Right kidney (tissue), 1 donor: ENCODE results near the gene CD14.
A peak's percentile ranks its signal among the peaks of the same experiment; 100 is the strongest.
"Not testable (repeated sequence)": the region's sequence is repeated elsewhere in the genome, so short reads cannot be mapped to it uniquely, and the experiment has no call there.

Experiments
- DNase-seq: peaks from one replicate; pipeline ENCODE4 v3.0.0-alpha.2; 2016

The CD14 gene

GRCh38 chr5:140635291-140636257 lies 2.6 kb upstream of the CD14 start:
- DNase-seq, result no peak

DNA sequence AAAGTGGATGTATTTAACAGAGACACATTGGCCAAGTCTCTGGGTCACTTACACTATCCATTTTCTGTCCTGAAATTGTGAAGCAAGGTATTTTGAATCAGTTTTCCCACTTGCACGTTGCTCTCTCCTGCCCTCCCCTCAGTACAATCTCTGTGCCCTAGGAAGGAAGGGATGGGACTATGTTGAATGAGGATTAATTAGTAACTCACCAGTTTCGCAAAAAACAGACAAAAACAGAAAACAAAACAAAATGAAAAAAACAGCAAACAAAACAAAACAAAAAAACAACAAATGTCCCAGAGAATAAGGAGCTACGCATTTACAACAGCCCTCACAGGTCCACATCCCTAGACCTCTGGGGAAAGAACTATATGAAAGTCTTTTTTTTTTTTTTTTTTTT lies 1.1 kb upstream of the CD14 start:
- DNase-seq, result no peak

DNA sequence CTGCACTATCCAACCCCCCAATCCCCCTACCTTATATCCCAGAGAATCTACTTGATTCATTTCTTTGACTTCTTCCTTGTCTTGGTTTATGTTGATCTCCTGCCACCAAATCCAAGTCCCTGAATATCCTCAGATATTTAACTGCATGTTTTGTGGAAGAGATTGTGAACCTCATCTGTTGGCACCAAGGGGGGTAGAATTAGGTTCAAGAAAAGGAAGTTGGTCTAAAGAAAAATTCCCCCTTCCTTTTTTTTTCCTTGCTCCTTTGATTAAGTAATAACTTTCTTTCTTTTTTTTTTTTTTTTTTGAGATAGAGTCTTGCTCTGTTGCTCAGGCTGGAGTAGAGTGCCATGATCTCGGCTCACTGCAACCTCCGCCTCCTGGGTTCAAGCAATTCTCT lies 526 bp upstream of the CD14 start:
- DNase-seq, result no peak

- DNase-seq, result peak; percentile 73
Observed at GRCh38 chr5:140632366-140633020, 482 bp downstream of the CD14 start.

GRCh38 chr5:140631831-140632365 lies 1.1 kb downstream of the CD14 start:
- peak; percentile 66 for DNase-seq

DNA sequence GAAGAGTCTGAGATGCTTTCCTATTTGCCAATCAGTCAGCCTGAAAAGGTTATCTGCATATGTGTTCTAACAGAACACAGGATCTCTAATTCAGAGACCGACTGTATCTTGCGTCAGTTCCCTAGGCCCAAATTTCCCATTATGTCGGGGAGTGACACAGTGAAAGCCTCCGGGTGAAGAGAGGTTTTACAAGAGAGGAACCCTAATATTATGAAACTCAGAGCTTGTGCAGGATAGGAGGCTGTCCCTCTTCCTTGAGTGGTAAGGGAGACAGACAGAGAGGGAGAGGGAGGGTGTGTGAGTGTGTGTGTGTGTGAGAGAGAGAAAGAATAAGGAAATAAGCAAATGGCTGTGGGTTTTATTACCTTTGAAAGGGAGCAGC lies 1.9 kb downstream of the CD14 start:
- no peak for DNase-seq

GRCh38 chr5:140630292-140631035 lies 2.5 kb downstream of the CD14 start:
- DNase-seq, result no peak

DNA sequence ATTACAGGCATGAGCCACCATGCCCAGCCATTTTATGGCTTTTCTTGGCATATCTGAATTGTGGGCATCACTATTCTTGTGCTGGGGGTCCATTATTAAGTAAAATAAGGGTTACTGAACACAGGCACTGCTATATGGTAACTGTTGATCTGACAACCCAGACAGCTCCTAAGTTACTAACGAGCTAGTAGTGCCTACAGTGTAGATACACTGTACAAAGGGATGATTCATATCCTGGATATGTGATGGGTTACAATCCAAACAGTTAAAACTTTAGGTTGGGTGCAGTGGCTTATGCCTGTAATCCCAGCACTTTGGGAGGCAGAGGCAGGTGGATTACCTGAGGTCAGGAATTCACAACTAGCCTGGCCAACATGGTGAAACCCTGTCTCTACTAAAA lies 4.3 kb downstream of the CD14 start:
- no peak for DNase-seq

DNA sequence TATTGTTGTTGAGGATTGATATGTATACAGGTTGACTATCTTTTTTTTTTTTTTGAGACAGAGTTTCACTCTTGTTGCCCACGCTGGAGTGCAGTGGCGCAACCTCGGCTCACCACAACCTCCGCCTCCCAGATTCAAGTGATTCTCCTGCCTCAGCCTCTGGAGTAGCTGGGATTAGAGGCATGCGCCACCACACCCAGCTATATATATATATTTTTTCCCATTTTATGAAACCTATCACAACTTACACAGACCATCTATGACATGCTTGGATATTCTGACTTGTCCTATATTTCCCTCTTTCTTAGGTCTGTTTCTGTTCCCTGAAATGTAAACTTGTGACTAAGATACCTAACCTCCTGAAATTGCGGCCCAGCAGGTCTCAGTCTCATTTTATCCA lies 5.0 kb downstream of the CD14 start:
- DNase-seq, result no peak

DNA sequence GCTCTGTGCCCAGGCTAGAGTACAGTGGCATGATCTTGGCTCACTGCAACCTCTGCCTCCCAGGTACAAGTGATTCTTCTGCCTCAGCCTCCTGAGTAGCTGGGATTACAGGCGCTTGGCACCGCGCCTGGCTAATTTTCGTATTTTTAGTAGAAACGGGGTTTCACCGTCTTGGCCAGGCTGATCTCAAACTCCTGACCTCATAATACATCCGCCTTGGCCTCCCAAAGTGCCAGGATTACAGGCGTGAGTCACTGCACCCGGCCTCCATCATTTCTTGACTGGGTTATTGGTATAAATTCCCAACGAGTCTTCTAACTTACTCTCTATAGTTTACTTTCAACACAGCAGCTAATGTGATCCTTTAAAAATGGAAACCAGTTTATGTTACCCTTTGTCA lies 8.1 kb downstream of the CD14 start:
- DNase-seq, result not testable (repeated sequence)

- DNase-seq, result not testable (repeated sequence)
Observed at GRCh38 chr5:140623061-140623460, 9.9 kb downstream of the CD14 start.

- no peak for DNase-seq
Observed at GRCh38 chr5:140622301-140622700, 10.7 kb downstream of the CD14 start.

GRCh38 chr5:140611020-140611521 lies 21.9 kb downstream of the CD14 start:
- DNase-seq, result no peak

GRCh38 chr5:140609126-140609525 lies 23.8 kb downstream of the CD14 start:
- DNase-seq, result no peak

DNA sequence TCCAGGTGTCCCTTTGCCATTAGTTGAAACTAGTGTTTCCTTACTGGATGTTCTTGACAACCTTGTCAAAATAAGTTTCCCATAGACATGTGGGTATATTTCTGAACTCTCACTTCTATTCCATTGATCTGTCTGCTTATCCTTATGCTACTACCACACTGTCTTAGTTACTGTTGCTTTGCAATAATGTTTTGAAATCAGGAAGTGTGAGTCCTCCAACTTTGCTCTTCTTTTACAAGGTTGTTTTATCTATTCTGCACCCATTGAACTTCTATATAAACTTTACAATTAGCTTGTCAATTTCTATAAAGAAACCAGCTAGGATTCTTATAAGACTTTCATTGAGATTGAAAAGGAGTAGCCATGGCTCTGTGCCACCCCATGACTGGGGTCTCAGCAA lies 24.3 kb downstream of the CD14 start:
- DNase-seq, result no peak

DNA sequence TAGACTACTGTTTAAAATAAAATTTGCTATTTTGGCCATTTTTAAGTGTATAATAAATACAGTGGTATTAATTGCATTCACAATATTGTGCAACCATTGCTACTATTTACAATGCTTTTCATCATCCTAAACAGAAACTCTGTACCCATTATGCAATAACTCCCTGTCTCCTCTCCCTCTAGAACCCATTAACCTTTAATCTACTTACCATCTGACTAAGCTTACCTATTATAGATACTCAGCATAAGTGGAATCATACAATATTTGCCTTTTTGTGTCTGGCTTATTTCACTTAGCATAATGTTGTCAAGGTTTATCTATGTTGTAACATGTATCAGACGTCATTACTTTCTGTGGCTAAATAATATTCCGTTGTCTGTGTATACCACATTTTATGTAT lies 25.9 kb downstream of the CD14 start:
- no peak for DNase-seq

- DNase-seq, result no peak
Observed at GRCh38 chr5:140605879-140606278, 27.1 kb downstream of the CD14 start.

DNA sequence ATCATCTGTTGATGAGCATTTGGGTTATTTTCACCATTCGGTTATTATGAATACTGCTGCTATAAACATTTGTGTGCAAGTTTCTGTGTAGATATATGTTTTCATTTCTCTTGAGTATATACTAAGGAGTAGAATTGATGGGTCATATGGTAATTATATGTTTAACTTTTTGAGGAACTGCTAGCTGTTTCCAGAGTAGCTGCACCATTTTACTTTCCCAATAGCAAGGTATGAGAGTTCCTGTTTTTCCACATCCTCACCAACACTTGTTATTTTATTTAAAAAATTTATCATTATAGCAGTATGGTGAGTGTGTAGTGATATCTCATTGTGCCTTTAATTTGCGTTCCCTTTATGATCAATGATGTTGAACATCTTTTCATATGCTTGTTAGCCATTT lies 29.2 kb downstream of the CD14 start:
- no peak for DNase-seq

GRCh38 chr5:140603446-140603698 lies 29.6 kb downstream of the CD14 start:
- DNase-seq, result not testable (repeated sequence)

DNA sequence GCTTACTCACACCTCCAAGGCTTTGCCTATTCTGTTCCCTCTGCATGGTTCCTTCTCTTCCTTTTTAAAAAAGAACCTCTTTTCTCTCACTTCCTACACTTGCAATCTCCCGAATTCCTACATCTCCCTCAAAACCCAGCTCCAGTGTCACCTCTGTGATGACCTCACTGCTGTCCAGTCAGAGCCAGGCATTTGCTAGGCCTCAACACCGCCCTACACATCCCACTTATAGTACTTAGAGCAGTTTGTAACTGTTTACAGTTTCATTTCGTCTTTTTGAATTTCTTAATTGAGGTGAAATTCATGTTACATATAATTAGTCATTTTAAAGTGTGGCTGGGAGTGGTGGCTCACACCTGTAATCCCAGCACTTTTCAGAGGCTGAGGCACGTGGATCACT lies 30.8 kb downstream of the CD14 start:
- no peak for DNase-seq

DNA sequence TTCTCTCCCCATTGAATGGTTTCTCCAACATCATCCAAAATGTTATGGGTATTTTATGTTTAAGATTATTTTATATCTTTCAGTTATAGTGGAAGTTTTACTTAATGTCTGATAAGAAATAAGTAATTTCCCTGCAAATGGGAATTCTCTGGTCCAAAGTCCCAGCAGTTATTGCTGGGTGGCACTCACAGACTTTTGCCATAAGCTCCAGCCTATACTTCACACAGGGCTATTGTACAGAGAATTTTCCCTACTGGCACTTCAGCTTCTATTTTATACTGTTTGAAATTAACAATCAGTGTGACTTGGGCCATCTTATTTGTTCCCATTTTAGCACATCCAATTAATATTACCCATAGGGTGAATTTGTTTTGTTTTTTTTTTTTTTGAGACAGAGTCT lies 32.9 kb downstream of the CD14 start:
- DNase-seq, result no peak

- DNase-seq, result no peak
Observed at GRCh38 chr5:140598836-140599235, 34.1 kb downstream of the CD14 start.

DNA sequence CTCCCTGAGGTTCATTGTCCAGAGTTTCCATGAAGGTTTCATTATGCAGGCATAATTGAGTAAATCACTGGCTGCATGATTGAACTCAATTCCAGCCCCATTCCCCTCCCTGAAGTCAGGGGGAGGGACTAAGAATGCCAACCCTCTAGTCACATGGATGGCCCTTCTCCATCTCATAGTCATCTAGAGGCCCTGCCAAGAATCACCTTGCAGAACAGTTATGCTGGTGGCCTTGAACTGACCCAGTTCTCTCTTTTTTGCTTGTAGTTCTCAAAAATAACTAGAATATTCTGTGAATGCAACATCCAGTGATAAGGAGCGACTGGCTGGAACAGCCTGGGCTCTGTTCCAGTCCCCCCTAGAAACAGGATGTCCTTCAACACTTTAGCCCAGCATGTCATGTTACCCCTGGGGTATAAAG lies 36.6 kb downstream of the CD14 start:
- no peak for DNase-seq
